DMS 273 (cell line): ENCODE results near the gene CNOT1.
"Not testable (repeated sequence)": the region's sequence is repeated elsewhere in the genome, so short reads cannot be mapped to it uniquely, and the experiment has no call there.

Experiments
- DNase-seq: peaks from one replicate; lab custom pipeline; 2025; ENCODE audit not compliant: unreplicated experiment; lab: John Stamatoyannopoulos, UW

CNOT1 gene

DNA sequence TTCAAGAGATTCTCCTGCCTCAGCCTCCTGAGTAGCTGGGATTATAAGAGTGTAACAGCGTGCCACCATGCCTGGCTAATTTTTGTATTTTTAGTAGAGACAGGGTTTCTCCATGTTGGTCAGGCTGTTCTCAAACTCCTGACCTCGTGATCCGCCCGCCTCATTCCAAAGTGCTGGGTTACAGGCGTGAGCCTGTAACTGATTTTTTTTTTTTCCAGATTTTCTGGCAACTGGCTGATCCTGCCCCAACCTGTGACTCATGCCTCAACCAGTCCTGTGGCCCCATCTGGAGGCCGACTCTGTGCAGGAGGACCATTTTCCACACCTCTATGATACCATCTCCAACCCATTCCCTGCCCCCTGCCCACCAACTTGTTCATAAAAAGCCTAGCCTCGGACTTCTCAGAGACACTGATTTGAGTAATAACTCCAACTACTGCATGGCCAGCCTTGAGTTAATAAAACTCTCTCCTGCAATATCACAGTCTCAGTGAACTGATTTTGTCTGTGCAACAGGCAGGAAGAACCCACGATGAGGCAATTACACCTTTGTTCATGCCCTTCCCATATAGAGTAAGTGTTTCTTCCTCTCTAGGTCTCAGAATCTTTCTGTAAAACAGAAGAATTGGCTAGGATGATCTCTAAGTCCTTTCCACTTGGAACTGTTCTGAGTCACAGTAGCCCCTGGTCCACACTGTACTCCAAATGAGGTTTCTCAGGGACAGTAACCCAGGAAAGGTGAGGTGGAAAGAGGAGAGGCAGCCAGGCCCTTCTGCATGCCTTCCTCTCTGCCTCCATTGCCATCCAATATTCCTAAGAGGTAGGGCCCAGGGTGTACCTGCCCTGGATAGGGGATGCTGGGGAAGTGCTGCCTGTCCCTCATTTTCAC is 8.8 kb upstream of the CNOT1 start:
- peak; percentile 80 for DNase-seq

DNA sequence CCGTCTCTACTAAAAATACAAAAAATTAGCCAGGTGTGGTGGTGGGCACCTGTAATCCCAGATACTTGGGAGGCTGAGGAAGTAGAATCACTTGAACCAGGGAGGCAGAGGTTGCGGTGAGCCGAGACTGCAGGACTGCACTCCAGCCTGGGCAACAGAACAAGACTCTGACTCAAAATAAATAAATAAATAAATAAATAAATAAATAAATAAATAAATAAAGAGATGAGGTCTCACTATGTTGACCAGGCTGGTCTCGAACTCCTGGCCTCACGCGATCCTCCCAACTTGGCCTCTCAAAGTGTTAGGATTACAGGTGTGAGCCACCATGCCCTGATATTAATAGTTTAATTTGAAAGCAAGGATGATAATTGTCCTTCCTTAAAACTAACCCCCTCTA is 7.4 kb upstream of the CNOT1 start:
- not testable (repeated sequence) for DNase-seq

GRCh38 chr16:58636466-58636865 is 6.8 kb upstream of the CNOT1 start:
- no peak for DNase-seq

GRCh38 chr16:58635502-58635901 is 5.9 kb upstream of the CNOT1 start:
- no peak for DNase-seq

DNA sequence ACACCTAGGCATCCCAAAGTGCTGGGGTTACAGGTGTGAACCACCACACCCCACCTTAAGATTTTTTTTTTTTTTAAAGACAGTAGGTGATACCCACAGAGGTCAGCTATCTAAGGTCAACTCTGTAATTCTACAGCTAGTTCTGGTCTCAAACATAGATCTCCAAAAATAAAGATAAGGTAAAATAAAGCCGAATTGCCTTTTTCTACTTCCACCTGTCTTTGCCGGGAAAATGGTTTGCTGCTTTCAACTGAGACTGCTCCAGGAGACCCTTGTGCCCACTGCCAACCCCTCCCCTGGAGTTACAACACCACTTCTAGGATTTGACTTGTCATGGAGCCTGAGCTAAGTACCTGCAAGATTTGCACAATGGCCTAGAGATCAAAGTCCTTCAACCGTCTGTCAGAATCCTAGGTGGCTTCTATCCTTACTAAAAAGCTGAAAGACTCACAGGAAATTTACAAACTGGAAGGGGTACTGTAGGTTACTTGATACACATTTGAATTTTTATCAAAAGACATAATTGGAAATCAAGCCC is 4.7 kb upstream of the CNOT1 start:
- no peak for DNase-seq

DNA sequence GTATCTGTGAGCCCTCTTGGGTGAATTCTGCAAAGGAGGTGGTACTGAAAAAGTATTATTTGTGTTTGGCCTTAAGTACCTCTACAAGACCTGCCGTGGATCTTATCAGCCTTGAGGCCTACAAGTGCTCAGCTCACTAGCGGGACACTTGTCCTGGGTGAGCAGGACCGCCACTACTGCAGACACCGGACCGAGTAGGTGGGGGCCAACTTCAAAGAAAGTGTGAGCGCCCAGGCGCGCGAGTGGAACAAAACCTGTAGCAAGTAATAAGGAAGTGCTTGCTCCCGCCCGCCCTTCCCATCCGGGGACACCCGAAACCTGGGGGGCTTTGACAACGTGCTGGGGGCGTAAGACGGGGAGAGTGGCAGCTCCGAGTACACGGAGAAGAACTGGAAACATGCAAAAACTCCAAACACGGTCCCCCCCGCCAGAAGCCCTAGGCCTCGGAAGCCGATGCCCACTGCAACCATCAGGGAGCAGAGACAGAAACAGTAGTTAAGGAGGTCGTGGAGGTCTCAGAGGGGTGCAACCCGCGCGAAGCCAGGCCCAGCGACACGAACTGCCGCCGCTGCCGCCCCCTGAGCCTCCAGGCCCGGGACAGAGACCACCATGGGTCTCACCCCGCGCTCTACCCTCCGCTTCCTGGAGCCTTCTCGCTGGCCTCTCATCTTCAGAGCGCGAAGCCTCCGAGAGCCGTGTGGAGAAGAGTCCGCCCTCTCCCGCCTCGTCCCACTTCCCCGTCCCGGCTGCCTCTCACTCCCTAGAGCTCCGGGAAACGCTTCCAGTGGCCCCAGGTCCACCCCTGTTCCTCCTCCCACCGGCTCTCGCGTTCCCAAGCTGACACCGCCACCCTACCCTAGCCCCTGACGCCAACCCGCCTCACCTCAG is 537 bp downstream of the CNOT1 start:
- peak; percentile 83 for DNase-seq

- no peak for DNase-seq
Observed at GRCh38 chr16:58624209-58624608, 5.4 kb downstream of the CNOT1 start.

- DNase-seq = no peak
Observed at GRCh38 chr16:58620396-58620795, 9.2 kb downstream of the CNOT1 start.

GRCh38 chr16:58615280-58615679 is 14.3 kb downstream of the CNOT1 start:
- DNase-seq = no peak

GRCh38 chr16:58614860-58615259 is 14.8 kb downstream of the CNOT1 start:
- peak; percentile 18 for DNase-seq

GRCh38 chr16:58614212-58614611 is 15.4 kb downstream of the CNOT1 start:
- DNase-seq = no peak

- not testable (repeated sequence) for DNase-seq
Observed at GRCh38 chr16:58612965-58613364, 16.7 kb downstream of the CNOT1 start.

DNA sequence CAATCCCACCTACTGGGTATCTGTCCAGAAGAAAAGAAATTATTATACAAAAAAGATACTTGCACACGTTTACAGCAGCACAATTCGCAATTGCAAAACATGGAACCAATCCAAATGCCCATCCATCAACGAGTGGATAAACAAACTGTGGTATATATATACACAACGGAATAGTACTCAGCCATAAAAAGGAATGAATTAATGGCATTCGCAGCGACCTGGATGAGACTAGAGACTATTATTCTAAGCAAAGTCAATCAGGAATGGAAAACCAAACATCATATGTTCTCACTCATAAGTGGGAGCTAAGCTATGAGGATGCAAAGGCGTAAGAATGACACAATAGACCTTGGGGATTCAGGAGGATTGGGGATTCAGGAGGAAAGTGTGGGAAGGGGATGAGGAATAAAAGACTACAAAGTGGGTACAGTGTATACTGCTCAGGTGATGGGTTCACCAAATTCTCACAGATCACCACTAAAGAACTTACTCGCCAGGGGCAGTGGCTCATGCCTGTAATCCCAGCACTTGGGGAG is 21.0 kb downstream of the CNOT1 start:
- DNase-seq = no peak

- no peak for DNase-seq
Observed at GRCh38 chr16:58605562-58605961, 24.1 kb downstream of the CNOT1 start.

DNA sequence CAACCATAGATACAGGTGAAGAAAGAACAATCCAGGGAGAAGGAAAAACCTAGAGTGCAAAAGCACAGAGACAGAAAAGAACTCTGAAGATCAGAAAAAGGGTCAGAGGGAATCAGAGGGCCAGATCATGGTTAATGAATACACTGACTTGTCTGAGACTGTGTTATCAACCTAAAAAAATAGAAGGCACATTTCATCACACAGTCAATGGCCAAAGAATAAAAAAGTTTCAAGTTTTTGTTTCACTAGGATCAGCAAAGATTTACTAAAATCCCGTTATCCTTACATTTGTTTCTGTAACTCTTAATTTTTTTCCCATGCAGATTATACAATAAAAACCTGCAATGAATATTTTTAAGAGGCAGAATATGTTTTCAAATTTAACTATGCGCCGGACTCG is 38.5 kb downstream of the CNOT1 start:
- DNase-seq = no peak

- DNase-seq = no peak
Observed at GRCh38 chr16:58589326-58589905, 40.2 kb downstream of the CNOT1 start.

DNA sequence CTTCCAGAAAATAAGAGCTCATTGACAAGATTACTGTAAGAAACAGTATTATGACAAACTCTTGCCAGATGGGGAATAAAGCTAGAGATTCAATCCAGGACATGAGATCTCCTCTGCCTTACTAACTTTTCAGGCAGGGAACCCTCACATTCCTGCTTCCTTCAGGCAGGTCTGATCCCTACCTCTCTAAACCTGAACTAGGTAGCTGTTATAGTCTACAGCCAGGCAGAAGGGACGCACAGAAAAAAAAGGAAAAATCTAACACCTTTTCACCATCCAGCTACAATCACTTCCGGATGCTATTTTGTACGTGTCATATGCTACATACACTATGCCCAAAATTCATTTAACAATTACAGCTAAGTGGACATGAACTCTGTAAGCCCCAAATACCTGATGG is 41.2 kb downstream of the CNOT1 start:
- DNase-seq = no peak

- no peak for DNase-seq
Observed at GRCh38 chr16:58586340-58587030, 43.1 kb downstream of the CNOT1 start.

GRCh38 chr16:58584831-58585505 is 44.7 kb downstream of the CNOT1 start:
- DNase-seq = no peak
